GM10248 (cell line): ENCODE results near the gene RPH3AL.

Experiments used
- CTCF ChIA-PET: fragments of 300-600 bp; sonication (Branson Sonifier 250); formaldehyde crosslinking; extraction: SDS; loops from one replicate; lab custom pipeline; 2021; ENCODE audit warnings: antibody characterized with exemption; lab: Yijun Ruan, JAX
- POLR2A ChIA-PET: fragments of 350-650 bp; sonication (Branson Sonifier 250); formaldehyde crosslinking; extraction: SDS; loops from one replicate; lab custom pipeline; 2020; ENCODE audit warnings: antibody characterized with exemption; lab: Yijun Ruan, JAX
- DNase-seq: peaks from one replicate; pipeline ENCODE4 v3.0.0; 2012; ENCODE audit errors: extremely low spot score
- TF ChIP-seq, protein P1 (sequence below): IDR thresholded peaks from 2 replicates; pipeline ENCODE4 v1.5.1; 2012; ENCODE audit warnings: mild to moderate bottlenecking, low read depth; ENCODE audit errors: extremely low read depth, missing control alignments, control extremely low read depth

RPH3AL gene

DNA sequence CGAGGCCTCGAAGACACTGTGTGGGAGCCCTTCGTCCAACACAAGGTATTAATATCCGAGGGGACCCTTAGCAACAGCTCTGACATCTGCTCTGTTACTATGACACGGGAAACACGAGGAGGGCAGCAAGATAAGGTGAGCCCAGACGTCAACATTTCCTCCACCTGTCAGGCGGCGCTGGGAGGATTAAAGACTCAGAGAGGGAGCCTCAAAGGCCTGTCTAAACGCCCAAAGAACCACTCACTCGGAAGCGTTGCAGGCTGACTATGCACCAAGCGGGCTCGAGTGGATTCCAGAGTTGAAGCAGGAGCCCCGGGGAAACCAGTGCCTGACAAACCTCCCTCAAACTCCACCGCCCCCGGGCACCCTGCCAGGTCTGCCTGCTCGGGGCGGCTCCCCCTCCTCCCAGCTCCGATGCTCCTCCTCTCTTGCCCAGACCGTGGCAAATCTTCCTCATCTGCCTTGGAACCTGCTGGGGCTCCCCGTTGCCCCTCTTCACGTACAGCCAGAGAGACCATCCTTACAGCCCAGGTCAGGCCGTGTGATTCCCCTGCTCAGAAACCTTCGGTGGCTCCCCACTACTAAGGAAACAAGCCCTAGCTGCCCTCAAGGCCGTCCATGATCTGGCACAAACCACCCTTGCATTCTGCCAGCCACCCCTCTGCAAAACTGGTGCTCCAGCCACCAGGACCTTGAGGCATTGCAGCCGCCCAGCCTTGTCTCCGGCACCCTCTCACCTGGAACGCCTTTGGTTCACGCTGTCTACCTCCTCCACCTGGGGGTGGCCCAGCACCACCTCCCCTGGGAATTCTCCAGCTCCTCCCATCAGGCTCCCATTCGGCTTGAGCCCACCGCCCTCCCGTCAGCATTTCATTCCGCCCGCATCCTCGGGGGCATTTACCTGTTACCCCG, 16.2 kb downstream of the RPH3AL start:
- TF ChIP-seq, protein P1, sequence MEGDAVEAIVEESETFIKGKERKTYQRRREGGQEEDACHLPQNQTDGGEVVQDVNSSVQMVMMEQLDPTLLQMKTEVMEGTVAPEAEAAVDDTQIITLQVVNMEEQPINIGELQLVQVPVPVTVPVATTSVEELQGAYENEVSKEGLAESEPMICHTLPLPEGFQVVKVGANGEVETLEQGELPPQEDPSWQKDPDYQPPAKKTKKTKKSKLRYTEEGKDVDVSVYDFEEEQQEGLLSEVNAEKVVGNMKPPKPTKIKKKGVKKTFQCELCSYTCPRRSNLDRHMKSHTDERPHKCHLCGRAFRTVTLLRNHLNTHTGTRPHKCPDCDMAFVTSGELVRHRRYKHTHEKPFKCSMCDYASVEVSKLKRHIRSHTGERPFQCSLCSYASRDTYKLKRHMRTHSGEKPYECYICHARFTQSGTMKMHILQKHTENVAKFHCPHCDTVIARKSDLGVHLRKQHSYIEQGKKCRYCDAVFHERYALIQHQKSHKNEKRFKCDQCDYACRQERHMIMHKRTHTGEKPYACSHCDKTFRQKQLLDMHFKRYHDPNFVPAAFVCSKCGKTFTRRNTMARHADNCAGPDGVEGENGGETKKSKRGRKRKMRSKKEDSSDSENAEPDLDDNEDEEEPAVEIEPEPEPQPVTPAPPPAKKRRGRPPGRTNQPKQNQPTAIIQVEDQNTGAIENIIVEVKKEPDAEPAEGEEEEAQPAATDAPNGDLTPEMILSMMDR, result no peak
- ChIA-PET POLR2A (no interaction called here), CTCF (no interaction called here)
- DNase-seq, result no peak

DNA sequence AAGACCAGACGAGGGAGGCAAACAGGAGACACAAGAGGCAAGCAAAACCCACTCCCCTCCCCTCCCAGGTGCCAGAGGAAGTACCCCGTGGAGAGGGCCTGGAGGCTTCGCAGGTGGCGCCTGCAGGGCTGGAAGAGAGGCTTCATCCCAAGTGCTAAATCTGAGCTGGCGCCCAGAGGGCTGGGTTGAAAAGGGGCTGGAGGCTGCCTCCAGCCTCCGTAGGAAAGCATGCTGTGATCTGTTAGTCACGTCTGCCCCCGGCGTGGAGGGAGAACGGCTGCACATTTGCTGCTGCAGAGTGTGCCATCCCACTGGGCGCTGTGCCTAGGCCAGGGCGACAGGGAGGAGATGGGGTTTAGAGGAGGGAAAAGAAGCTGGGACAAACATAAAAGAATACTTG, 16.9 kb downstream of the RPH3AL start:
- ChIA-PET POLR2A (no interaction called here), CTCF (no interaction called here)
- no peak for DNase-seq
- TF ChIP-seq, protein P1, result no peak

DNA sequence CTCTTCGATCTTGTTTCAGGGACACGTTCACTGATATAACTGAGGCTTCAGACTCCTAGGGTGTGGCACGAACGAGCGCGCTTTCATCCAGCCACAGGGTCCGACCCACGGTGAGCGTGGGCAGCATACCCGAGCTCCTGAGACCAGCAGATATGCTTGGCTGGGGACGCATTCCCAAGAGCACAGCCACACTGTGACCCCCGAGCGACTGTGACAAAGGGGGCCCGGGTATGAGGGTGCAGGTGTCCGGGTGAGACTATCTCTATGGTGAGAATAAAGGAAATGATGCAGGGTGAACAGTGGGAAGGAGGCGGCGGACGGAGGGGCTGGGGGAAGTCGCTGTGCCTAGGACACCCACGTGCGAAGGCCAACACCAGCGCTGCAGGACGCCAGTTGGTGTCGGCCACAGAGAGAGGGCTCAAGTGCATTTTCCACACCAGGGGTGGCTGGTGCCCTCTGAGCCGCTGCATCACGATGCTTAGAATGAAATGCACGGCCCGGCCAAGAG, 17.6 kb downstream of the RPH3AL start:
- DNase-seq, result no peak

DNA sequence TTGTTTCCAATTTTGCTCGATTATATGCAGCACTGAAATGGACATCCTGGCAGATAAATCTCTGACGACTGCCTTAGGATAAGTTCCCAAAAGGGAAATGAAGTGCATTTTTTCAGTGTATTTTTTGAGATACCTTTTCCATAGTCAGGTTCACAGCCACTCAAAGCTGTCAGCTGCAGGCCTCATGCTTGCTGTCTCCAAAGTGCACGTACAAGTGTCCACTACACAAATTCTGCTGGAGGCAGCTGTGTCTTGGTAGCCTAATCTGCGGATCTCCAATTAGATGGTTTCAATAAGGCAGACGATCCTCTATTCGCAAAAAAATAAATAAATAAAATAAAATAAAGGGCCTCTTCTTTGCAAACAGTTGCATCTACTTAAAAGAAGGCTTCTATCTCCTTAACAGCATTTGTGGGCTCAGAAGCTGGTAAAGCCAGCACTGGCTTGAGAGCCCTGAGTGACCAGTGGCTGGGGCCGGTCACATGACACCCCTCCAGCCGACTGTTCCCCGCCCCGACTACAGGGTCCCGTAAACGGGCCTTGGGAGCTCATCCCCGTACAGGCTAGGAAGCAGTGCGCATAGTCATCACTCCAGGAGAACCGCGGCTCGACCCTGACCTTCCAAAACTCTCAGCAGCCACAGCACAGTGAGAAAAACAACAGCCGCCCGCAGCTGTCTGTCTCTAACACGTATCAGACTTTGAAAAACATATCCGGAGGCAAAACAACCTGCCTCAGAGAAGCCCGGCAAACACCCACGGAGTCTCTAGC, 18.8 kb downstream of the RPH3AL start:
- DNase-seq, result no peak
- TF ChIP-seq, protein P1, result no peak
- CTCF ChIA-PET, result no interaction called here
- POLR2A ChIA-PET, result no interaction called here

More for the DNA sequence above, 17.6 kb downstream of the RPH3AL start:
- ChIA-PET POLR2A (no interaction called here), CTCF (no interaction called here)
- TF ChIP-seq, protein P1, result no peak

DNA sequence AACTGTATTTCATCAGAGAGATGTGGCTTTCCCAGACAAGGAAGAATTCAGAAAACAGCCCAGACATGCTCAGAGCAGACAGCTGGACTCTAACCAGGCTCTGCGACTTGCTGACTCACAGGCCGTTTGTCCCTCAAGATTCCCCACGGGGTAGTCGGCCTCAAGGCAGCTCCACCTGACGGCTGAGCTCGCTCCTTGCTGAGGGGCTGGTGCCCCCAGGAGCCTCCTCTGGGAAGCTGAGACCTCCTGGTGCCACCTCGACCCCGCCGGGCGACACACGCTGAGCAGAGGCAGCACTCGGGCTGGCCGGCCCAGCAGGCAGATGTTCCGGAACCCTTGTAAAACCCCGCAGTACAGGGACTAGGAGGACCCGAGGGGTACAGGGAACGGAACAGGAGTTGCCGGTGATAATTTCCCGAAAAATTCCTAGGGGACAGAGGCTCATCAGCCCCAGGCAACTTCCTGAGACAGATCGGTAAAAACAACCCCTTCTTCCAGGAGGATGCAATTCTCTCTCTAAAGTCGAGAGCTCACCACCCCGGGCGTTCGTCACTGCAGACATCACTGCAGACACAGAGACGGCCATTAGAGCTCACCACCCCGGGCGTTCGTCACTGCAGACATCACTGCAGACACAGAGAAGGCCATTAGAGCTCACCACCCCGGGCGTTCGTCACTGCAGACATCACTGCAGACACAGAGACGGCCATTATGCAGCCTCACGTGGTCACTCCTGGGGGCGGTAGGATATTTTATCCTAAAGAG, 19.9 kb downstream of the RPH3AL start:
- TF ChIP-seq, protein P1, result no peak
- ChIA-PET POLR2A (no interaction called here), CTCF (no interaction called here)
- DNase-seq, result no peak

DNA sequence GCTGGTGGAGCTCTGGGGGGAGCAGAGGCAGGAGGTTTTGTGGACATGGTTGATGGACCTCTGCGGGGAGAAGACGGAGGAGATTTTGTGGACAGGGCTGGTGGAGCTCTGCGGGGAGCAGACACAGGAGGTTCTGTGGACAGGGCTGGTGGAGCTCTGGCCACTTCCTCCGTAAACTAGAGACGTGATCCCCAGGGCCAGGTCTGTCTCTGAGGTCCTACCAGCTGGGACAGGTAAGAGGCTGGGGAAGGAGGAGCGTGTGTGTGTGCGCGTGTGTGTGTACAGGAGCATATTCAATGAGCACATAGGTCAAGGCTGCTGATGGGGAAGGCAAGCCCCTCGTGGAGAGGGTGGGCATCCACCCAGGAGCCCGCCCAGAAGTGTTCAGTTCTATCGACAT, 20.6 kb downstream of the RPH3AL start:
- TF ChIP-seq, protein P1, result no peak
- ChIA-PET POLR2A (no interaction called here), CTCF (no interaction called here)
- DNase-seq, result no peak
